GM23338 (cell line): ENCODE results near the gene KRAS.

Experiments
- CTCF ChIP-seq, 2 experiments: fragments of 200-600 bp in 1 of 2; sonication (generic) in 1 of 2; conservative IDR thresholded peaks; 2 replicates each; pipeline versions ENCODE4 v1.5.1 to v1.6.1; 2016 to 2017; ENCODE audit warnings: antibody characterized with exemption in 2 of 2, low read depth in 2 of 2, mild to moderate bottlenecking in 2 of 2, moderate library complexity in 1 of 2
- EZH2phosphoT487 ChIP-seq: fragments of 200-600 bp; sonication (generic); IDR thresholded peaks from one replicate; pipeline ENCODE4 v1.8.1; 2018; ENCODE audit warnings: antibody characterized with exemption; ENCODE audit not compliant: unreplicated experiment
- ZNF462 ChIP-seq: fragments of 250-450 bp; sonication (Bioruptor Pico); IDR thresholded peaks from 2 replicates; pipeline ENCODE4 v1.5.0; 2020; ENCODE audit warnings: mild to moderate bottlenecking, moderate library complexity

DNA sequence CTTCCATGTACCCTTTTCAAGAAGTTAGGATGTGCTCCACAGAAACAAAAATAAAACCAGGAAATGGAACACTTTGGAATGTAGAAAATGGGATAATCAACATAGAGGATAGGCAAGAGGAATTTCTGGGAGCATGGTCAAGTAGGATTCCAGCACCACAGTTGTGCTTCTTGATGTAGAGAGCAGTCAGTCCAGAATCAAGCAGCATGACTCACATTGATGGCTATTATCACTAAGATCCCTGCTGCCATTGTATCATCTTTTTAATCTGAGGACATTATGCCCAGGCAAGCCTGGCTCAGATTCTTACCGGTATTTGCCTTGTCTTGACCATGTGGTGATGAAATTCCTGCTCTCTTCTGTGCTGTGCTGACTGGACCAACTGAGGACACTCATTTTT is 50.0 kb downstream of the KRAS start:
- TF ChIP-seq EZH2phosphoT487 = no peak
- TF ChIP-seq ZNF462 = no peak
- no peak for TF ChIP-seq CTCF (conservative IDR thresholded peaks at IDR 0.05; ENCODE audit: low read depth in 2 of 2)
